PFSK-1 (cell line): Measurements from ENCODE around the gene ANO1.

Source experiments
- FOXP2 ChIP-seq: optimal IDR thresholded peaks from 2 replicates; pipeline ENCODE3; 2011; ENCODE audit warnings: borderline replicate concordance, control low read depth, inconsistent platforms; ENCODE audit not compliant: insufficient read depth; ENCODE audit errors: extremely low read length, extremely low read depth
- POLR2AphosphoS5 ChIP-seq: IDR thresholded peaks from 2 replicates; pipeline ENCODE4 v1.6.1; 2012; ENCODE audit warnings: low read depth, mild to moderate bottlenecking, control low read depth, low read length, moderate library complexity
- REST ChIP-seq, 2 experiments: IDR thresholded peaks; 2 replicates each; pipeline versions ENCODE4 v1.6.1 to v1.8.0; 2011 to 2012; ENCODE audit warnings: low read depth in 2 of 2, low read length in 2 of 2, control low read depth in 1 of 2, inconsistent platforms in 1 of 2, mild to moderate bottlenecking in 1 of 2, moderate library complexity in 1 of 2; ENCODE audit not compliant: insufficient read depth in 1 of 2
- SIN3A ChIP-seq: IDR thresholded peaks from 2 replicates; pipeline ENCODE4 v1.6.1; 2012; ENCODE audit warnings: mild to moderate bottlenecking, low read length, moderate library complexity, borderline replicate concordance; ENCODE audit not compliant: insufficient read depth
- TAF1 ChIP-seq: IDR thresholded peaks from 2 replicates; pipeline ENCODE4 v1.6.1; 2012; ENCODE audit warnings: low read length, control low read depth, borderline replicate concordance; ENCODE audit not compliant: insufficient read depth

ANO1 gene

GRCh38 chr11:70070706-70071105 is 7.4 kb upstream of the ANO1 start:
- TF ChIP-seq FOXP2: no peak

GRCh38 chr11:70071996-70072395 is 6.1 kb upstream of the ANO1 start:
- TF ChIP-seq FOXP2 (no peak), REST (IDR thresholded peaks at IDR 0.05; ENCODE audit: insufficient read depth in 1 of 2, low read depth in 2 of 2, low read length in 2 of 2) (no peak), POLR2AphosphoS5 (no peak), SIN3A (no peak), TAF1 (no peak)

GRCh38 chr11:70072461-70072860 is 5.7 kb upstream of the ANO1 start:
- TF ChIP-seq FOXP2 (no peak), SIN3A (no peak), POLR2AphosphoS5 (no peak), REST (IDR thresholded peaks at IDR 0.05; ENCODE audit: insufficient read depth in 1 of 2, low read depth in 2 of 2, low read length in 2 of 2) (no peak), TAF1 (no peak)

DNA sequence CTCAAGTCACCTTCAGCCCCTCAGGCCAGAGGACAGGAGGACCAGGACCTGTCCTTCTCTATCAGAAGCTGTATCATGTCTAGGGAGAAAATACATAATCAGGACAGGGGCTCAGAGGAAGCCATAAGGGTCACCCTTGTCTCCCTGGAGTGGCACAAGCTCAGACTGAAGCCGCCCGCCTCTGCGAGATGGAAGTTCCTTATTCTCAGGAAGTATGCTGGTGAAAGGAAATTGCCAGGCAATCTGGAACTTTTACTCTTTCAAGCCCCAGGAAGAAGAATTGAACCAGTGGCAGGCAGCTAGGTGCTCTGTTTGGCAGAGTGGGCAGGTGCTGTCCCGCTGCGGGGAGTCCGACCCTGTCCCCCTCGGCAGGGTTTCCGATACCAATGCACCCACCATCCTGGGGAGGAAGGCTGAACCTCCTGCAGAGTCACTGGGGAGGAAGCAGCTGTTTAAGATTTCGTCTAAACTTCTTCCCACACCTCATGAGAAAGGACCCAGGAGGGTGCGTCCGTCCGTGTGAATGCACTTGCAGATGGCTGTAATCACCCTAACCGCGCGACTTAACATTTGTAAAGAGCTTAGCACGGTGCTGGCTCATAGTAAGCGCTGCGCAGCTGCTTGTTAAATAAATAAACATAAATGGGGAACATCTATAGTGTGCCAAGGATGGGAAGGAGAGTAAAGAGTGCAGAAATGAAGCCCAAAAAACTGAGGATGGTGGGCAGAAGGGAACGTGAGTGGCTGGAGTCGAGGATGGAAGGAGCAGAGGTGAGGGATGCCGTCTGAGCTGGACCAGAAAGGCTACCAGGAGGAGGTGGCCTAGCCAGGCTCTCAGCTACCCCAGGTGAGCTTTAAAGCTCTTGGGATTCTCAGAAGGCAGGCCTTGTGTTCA is 5.0 kb upstream of the ANO1 start:
- TF ChIP-seq REST (IDR thresholded peaks at IDR 0.05; ENCODE audit: insufficient read depth in 1 of 2, low read depth in 2 of 2, low read length in 2 of 2) (no peak), SIN3A (no peak), FOXP2 (no peak), TAF1 (no peak), POLR2AphosphoS5 (no peak)

- TF ChIP-seq SIN3A (no peak), TAF1 (no peak), FOXP2 (no peak), REST (IDR thresholded peaks at IDR 0.05; ENCODE audit: insufficient read depth in 1 of 2, low read depth in 2 of 2, low read length in 2 of 2) (no peak), POLR2AphosphoS5 (no peak)
Measured at GRCh38 chr11:70073871-70074371, 4.2 kb upstream of the ANO1 start.
